GM19324 (cell line): ENCODE results near the gene SLC26A1.
A peak's percentile ranks its signal among the peaks of the same experiment; 100 is the strongest.

Experiments
- ATAC-seq: cut with Tn5 transposase; IDR thresholded peaks from one replicate; pipeline ENCODE4 v1.9.1; 2021; ENCODE audit warnings: mild to moderate bottlenecking, moderate library complexity; ENCODE audit not compliant: unreplicated experiment, low FRiP score

The SLC26A1 gene

DNA sequence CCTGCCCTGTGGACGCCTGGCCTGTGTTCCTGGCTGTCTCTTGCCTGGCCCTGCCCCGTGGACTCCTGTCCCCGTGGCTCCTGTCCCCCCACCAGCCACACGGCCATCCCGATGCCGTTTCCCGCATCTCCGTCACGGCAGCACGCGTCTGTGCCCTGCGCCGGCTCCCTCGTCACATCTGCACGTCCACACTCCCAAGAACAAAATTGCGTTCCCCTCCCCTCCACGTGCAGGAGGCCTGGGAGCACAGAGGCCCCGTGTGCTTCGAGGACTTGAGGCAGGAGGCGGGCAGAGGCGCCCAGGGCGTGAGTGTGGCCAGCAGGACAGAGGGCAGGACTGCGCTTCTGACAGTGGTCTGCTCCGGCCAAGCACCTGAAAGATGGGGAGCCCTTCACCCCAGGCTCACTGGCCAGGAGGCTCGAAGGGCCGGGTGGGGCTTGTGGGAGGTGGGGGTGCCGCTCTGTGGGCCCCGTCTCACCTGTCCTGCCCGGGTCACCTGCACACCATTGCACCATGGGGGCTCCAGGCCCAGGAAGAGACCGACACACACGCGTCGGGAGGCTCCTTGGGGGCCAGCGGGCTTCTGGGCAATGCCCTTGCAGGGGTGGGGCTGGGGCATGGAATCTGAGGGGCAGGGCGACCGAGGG, 35.5 kb upstream of the SLC26A1 start:
- ATAC-seq = no peak

DNA sequence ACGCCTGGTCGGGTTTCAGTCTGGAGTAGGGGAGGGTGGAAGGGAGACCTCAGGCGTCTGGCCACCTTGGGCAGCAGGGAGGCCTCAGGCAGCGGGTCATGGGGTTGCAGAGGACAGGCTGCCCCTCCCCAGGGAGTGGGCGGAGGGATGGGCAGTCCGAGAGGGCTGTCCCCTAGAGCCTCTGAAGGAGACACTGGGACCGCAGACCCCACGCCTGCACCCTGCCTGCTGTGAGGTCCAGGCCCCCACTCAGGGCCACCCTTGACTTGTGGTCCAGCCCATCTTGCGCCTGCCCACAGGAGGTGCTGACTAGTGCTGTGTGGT, 34.7 kb upstream of the SLC26A1 start:
- no peak for ATAC-seq

DNA sequence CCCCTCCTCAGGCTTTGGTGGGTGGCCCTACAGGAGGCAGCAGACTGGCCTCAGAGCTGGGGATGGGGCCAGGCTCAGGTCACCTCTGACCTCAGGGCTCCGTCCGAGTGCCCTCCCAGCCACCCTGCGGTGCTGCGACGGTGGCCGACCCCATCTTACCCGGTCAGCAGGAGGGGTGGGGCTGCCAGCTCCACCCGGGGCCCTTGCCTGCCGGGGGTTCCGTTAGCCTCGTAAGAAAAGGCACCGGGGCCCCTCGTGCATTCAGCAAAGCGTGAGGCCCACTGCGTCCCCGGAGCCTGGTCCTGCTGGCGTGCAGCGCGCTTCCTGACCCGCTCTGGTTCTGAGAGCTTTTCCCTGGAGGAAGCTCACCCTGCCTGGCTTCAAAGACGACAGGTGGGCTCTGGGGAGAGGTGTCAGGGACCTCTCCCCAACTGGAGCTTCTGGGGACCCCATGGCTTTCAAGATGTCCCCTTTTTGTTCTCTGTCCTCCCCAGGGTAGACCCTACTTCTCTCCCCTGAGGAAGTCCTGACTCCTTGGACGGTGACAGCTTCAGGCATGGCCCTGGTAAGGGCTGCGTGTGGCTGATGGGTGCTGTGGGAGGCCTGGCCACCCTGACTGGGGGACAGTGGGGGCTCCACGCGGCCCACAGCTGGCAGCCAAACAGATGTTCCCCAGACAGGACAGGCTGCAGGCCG, 34.2 kb upstream of the SLC26A1 start:
- no peak for ATAC-seq

DNA sequence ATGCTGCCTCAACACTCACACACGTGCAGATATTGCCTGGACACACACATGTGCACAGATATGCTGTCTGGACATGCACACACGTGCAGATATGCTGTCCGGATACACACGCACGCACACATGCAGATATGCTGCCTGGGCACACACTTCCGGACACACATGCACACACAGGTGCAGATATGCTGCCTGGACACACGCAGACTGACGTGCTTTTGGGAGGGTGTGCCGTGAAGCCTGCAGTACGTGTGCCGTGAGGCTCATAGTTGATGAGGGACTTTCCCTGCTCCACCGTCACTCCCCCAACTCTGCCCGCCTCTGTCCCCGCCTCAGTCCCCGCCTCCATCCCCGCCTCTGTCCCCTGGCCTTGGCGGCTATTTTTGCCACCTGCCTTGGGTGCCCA, 32.9 kb upstream of the SLC26A1 start:
- no peak for ATAC-seq

DNA sequence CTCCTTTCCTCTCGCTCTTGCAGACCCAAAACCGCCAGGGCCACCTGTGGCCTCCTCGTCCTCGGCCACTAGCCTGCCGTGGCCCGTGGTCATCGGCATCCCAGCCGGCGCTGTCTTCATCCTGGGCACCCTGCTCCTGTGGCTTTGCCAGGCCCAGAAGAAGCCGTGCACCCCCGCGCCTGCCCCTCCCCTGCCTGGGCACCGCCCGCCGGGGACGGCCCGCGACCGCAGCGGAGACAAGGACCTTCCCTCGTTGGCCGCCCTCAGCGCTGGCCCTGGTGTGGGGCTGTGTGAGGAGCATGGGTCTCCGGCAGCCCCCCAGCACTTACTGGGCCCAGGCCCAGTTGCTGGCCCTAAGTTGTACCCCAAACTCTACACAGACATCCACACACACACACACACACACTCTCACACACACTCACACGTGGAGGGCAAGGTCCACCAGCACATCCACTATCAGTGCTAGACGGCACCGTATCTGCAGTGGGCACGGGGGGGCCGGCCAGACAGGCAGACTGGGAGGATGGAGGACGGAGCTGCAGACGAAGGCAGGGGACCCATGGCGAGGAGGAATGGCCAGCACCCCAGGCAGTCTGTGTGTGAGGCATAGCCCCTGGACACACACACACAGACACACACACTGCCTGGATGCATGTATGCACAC, 31.8 kb upstream of the SLC26A1 start:
- ATAC-seq = no peak

DNA sequence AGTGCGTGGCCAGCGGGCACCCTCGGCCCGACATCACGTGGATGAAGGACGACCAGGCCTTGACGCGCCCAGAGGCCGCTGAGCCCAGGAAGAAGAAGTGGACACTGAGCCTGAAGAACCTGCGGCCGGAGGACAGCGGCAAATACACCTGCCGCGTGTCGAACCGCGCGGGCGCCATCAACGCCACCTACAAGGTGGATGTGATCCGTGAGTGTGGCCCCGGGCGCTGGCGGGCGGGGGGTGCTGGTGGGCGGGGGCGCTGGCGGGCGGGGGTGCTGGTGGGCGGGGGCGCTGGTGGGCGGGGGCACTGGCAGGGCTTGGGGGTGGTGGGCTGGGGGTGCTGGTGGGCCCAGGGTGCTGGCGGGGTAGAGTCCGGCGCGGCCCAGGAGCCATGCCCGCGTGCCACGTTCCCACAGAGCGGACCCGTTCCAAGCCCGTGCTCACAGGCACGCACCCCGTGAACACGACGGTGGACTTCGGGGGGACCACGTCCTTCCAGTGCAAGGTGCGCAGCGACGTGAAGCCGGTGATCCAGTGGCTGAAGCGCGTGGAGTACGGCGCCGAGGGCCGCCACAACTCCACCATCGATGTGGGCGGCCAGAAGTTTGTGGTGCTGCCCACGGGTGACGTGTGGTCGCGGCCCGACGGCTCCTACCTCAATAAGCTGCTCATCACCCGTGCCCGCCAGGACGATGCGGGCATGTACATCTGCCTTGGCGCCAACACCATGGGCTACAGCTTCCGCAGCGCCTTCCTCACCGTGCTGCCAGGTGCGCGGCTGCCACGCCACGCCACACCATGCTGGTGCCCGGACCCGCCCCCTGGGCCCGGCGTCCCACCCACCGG, 30.9 kb upstream of the SLC26A1 start:
- no peak for ATAC-seq

DNA sequence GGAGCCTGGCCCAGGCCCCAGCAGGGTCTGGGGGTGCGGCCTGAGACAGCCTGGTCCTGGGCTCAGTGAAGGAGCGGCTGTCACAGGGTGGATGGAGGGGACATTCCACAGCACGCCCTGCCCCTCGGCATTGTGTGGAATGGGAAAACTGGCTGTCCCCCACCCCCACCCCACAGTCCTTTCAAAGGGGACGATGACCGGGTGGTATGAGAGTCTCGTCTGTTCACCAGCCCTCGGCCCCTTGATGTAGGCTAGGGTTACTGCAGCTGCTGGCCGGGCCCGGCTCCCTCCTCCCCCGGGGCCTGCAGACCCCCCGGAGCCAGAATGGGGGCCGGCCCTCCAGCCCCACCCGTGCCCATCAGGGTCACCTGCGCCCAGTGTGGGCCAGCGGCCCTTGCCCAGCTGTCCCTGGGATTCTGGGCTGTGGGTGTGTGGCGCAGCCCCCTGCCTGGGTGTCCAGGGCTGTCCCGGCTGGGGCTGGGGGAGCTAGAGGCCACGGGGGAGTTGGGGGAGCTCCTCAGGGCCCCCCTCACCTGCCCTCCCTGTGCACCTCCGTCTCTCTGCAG, 30.0 kb upstream of the SLC26A1 start:
- ATAC-seq = no peak

DNA sequence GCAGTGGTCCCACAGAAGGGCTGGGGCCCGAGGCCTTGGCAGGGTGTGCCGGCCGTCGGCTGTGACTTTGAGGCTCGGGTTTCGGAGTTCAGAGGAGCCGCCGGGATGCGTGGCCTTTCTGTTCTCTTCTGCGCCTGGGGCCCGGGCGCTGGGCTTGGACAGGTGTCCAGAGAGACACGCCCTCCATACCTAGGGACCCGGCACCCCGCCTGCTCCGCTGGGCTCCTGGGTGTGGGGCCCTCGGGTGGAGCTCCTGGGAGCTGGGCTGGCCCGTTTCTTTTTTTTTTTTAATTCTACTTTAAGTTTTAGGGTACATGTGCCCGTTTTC, 29.5 kb upstream of the SLC26A1 start:
- ATAC-seq = no peak

DNA sequence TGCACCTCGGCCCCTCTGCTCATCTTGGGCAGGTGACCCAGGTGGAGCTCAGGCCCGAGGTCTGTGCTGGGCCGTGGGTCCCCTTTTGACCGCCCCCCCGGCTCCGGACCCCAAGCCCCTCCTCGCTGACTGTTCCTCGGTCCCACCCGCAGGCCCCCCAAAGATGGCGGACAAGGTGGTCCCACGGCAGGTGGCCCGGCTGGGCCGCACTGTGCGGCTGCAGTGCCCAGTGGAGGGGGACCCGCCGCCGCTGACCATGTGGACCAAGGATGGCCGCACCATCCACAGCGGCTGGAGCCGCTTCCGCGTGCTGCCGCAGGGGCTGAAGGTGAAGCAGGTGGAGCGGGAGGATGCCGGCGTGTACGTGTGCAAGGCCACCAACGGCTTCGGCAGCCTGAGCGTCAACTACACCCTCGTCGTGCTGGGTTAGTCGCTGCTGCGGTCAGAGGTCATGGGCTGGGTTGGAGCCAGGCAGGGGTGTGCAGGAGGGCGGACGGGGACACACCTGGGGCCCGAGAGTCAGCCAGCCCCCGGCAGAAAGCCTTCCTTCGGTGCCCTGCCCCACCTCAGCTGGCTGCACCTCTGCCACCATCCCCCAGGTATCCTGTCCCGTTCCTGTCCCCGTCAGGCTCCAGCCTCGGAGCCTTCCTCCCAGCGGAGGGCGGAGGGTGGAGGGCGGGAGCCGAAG, 29.0 kb upstream of the SLC26A1 start:
- no peak for ATAC-seq

DNA sequence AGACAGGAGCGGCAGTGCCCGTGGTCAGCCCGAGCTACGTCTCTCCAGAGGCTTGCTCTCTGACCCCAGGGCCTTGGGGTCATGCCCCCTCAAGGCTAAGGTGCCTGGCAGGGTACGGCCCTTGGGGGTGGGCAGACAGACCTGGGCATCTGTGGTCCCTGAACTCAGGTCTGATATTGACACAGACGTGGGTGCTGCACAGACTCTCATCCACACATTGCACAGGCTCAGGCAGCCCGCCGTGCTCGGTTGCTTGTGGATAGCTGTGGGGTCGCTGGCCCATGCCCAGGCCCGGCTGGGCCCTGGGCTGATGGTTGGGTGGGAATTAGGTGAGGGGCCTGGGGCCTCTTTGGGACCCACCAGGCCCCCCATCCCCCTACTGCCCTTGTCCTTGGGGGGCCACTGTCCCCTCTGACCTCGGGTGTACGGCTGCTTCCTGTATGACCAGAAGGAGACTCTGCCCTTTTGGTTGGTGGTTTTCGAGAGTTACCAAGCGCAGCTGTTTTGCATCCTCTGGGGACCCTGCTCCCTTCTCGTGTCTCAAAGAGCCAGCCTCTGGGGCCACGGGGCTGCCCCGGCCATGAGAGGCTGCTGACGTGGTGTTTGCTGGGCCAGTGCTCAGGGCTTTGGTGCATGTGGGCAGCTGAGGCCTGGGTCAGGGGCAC, 28.3 kb upstream of the SLC26A1 start:
- ATAC-seq = peak; percentile 74

DNA sequence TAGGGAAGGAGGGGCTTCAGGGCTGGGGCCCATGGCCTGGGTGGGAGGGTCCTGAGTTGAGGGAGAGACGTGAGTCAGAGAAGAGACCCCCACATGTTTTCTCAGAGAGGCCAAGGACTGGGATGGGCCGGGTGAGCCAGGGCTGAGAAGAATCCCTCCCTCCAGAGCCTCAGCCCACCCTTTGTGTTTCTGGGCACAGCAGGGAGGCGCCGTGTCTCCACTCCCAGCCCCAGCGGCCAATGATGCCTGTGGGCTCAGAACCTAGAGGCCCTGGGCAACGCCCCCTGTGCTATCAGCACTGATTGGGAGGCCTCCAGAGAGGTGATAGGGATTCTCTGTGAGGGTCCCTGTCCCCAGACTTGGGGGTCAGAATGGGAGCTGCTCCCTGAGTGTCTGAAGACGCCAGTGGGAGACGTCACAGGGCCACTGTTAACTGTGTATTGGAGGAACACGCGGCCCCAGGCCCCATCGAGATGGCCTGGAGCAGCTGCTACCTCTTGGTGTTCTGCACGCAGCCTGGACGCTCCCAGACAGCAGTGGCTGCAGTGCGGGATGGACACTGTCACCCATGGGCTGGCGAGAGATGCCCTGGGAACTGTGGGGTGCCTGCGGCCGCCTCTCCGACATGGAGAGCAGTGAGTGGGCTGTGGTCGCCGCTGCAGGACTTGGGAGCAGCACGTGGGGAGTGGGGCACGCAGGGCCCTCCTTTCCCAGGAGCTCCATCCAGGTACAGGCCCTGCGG, 26.7 kb upstream of the SLC26A1 start:
- no peak for ATAC-seq

DNA sequence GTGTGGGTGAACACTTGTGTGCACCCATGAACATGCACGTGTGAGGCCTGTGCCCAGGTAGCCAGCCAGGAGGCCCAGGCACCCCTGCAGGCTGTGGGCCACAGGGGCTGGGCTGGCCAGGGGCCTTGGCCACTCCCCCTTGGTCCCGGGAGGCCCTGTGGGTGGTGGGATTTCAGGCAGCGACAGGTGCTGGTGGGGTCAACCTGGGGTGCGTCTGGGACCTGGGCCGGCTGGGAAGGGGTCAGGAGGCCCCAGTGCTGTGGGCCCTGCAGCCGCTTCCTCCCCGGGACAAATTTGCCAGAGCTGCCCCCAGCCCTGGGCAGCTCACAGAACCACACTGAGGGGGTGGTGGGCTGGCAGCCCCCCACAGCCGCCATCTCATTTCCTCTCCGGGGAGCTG, 26.1 kb upstream of the SLC26A1 start:
- ATAC-seq = no peak

DNA sequence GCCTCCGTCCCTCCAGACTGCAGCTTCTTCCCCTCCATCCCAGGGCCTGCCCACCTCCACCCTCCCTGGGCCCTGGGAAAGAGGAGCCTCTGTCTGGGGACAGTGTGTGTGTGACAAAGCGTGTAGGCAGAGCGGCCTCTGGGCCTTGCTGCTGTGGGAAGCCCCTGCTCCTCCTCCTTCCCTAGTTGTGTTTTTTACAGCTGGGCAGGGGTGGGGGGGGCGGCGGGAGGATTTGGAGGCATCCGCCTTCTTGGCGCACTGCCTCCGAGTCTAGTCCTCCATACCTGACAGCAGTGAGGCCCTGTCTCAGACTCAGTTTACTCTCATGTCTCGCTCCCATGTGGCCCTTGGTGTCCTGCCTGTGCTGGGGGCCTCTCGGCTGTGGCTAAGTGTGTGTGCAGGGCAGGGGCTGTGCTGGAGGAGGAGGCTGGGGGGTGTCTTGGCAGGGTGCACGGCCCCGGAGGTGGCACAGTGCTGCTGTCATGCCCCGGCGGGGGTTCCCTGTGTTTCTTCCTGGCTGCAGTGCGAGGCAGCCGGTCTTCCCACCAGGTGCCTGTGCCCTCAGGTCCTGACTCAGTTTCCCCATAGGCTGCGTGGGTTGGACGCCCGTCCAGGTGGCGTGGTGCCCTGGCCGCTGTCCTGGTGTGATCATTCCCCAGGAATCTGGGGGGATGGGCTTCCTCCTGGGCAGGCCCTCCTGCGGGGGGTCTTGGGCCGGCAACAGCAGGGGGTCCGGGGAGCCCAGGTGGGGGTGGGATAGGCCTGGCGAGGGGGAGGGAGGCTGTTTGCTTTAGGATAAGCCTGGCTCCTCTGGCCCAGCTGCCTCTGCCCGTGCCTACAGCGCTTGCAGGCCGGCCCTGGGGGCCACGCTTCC, 25.2 kb upstream of the SLC26A1 start:
- ATAC-seq = no peak

DNA sequence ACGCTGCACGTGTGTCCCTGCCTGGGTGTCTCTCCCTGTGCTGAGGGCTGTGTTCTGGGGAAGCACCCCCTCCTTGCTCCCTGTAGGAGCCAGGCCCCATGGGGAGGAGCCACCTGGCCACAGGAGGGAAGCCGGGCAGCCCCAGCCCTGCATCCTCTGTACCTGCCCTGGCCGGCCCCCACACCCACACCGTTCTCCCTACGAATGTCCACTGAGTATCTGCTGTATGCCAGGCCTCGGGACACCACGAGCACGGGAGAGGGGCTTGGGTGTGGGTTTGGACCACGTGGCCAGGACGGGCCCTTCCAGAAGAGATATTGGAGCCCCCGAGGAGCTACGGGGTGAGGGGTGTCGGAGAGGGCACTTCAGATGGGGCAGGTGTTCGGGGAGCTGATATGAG, 24.5 kb upstream of the SLC26A1 start:
- no peak for ATAC-seq

DNA sequence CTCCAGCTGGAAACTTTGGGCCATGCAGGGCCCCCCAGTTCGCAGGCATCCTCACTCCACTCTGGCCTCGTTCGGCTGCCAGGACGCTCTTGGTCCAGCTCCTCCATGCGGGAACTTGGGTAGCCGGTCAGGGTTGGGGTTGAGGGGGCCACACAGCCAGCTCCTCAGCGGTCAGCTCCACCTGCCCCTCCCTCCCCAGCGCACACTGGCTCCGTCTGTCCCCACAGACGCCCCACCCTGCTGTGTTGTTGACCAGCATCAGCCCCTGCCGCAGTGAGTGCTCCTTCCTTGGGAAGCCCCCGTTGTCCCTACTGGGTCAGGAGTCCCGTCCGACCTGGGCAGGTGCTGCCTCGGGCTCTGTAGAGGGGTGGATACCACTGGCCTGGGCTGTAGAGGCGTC, 24.0 kb upstream of the SLC26A1 start:
- no peak for ATAC-seq

DNA sequence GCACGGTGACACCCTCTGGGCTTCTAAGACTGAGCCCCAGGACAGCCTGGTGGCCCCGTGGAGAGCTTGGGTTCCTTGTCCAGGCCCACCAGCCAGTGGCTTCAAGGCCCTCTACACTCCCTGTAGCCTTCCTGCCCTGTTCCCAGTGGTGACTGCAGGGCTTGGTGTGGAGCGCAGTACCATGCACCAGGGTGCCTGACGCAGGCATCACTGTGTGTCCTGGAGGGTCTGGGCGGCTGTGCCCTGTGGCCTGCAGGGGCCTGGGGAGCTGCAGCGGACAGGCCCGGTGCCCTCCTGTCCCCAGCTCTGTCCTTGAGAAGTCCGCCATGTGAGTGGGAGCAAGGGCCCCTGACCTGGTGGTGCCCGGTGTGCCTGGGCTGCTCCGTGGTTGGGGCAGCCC, 22.5 kb upstream of the SLC26A1 start:
- ATAC-seq = no peak

DNA sequence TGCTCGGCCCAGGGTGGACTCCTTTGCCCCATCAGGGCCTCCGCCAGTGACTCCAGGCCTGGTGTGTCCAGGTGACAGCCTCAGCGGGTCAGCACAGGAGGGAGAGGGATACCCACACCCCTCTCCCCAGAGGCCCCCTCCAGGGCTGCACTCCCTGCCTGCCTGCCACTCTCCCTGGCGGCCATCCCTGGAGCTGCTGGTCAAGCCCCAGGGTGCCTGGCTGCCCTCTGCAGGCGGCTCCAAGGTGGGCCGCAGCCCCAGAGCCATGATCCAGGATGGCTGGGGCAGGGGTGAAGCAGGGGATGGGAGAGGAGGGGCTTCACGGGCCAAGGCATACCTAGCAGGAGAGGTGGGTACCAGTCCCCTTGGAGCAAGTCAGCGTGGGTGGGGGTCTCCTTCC, 22.0 kb upstream of the SLC26A1 start:
- no peak for ATAC-seq
